ENCODE measurements around the gene NPEPPS. TPM values are rescaled to one million over a fixed set of nuclear protein-coding genes. Genes with fewer than 3 reads are reported as not detected.

NPEPPS gene
- polyA plus RNA-seq, 1 donor (not counting 4 experiments of a cell fraction or from before 2014, with no cell fraction given), result 122 TPM

GRCh38 chr17:47654991-47655390 lies 124.1 kb downstream of the NPEPPS start:
- Histone ChIP-seq H3K9ac (ENCODE audit: control insufficient read depth, extremely low read depth, insufficient read depth, low read length) (no peak overlapping the region), H3K27ac (ENCODE audit: control insufficient read depth, insufficient read depth, low read length) (no peak overlapping the region), H2AFZ (ENCODE audit: control insufficient read depth, low read length) (no peak overlapping the region), H3K9me3 (ENCODE audit: control insufficient read depth, low read depth, low read length) (no peaks in the 10 kb centered on the region), H3K9me1 (ENCODE audit: control insufficient read depth, extremely low read depth, insufficient read depth, low read length) (no peaks in the 10 kb centered on the region), H3K79me2 (ENCODE audit: control insufficient read depth, insufficient read depth, low read length) (peaks cover 85% of the 10 kb centered on the region), H3K4me3 (ENCODE audit: control insufficient read depth in 2 of 3, extremely low read depth in 1 of 3, insufficient read depth in 2 of 3, low read depth in 1 of 3, low read length in 3 of 3) (no peak overlapping the region), H3K4me1 (ENCODE audit: control insufficient read depth, extremely low read depth, insufficient read depth, low read length) (peaks cover 24% of the 10 kb centered on the region), H3K4me2 (ENCODE audit: control insufficient read depth, extremely low read depth, insufficient read depth, low read depth, low read length) (peak overlapping the region; percentile 13), H3K36me3 (ENCODE audit: control insufficient read depth in 2 of 2, extremely low read depth in 1 of 2, insufficient read depth in 2 of 2, low read length in 2 of 2) (peaks cover 41 to 62% of the 10 kb centered on the region in 2 experiments), H3K27me3 (ENCODE audit: control insufficient read depth, extremely low read depth, insufficient read depth, low read length) (no peaks in the 10 kb centered on the region), H4K20me1 (ENCODE audit: control insufficient read depth, extremely low read depth, insufficient read depth, low read length) (peaks cover 30% of the 10 kb centered on the region)
- no peak for DNase-seq (ENCODE audit: low read depth, low spot score)
- no peak for TF ChIP-seq EZH2 (IDR thresholded peaks at IDR 0.05; ENCODE audit: low read length)
- TF ChIP-seq, protein P1, sequence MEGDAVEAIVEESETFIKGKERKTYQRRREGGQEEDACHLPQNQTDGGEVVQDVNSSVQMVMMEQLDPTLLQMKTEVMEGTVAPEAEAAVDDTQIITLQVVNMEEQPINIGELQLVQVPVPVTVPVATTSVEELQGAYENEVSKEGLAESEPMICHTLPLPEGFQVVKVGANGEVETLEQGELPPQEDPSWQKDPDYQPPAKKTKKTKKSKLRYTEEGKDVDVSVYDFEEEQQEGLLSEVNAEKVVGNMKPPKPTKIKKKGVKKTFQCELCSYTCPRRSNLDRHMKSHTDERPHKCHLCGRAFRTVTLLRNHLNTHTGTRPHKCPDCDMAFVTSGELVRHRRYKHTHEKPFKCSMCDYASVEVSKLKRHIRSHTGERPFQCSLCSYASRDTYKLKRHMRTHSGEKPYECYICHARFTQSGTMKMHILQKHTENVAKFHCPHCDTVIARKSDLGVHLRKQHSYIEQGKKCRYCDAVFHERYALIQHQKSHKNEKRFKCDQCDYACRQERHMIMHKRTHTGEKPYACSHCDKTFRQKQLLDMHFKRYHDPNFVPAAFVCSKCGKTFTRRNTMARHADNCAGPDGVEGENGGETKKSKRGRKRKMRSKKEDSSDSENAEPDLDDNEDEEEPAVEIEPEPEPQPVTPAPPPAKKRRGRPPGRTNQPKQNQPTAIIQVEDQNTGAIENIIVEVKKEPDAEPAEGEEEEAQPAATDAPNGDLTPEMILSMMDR (optimal IDR thresholded peaks at IDR 0.05 in 1 of 3, IDR thresholded peaks at IDR 0.05 in 1 of 3, conservative IDR thresholded peaks at IDR 0.05 in 1 of 3; ENCODE audit: extremely low read depth in 1 of 3, insufficient read depth in 2 of 3, low read length in 3 of 3), result no peak
- no peak for FAIRE-seq
- dilution Hi-C loops (cut with MboI; ENCODE audit: extremely low pct_ligation_motif_present, low sequenced_read_pairs), result no loop called here

DNA sequence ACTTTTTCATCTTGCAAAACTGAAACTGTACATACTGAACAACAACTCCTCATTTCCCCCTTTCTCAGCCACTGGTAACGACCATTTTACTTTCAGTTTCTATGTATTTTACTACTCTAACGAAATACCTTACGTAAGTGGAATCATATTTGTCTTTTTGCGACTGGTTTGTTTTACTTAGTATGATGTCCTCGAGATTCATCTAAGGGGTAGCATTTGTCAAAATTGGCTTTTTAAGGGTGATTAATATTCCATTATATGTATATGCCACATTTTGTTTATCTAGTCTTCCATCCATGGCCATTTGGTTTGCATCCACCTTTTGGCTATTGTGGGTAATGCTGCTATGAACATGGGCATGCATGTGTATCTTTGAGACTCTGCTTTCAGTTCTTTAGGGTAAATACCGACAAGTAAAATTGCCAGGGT lies 129.2 kb downstream of the NPEPPS start:
- Histone ChIP-seq H3K4me3 (ENCODE audit: control insufficient read depth in 2 of 3, extremely low read depth in 1 of 3, insufficient read depth in 2 of 3, low read depth in 1 of 3, low read length in 3 of 3) (no peak overlapping the region), H4K20me1 (ENCODE audit: control insufficient read depth, extremely low read depth, insufficient read depth, low read length) (peaks cover 19% of the 10 kb centered on the region)

More for the DNA sequence above, 129.2 kb downstream of the NPEPPS start:
- Histone ChIP-seq H3K4me1 (ENCODE audit: control insufficient read depth, extremely low read depth, insufficient read depth, low read length) (no peaks in the 10 kb centered on the region), H3K9me3 (ENCODE audit: control insufficient read depth, low read depth, low read length) (no peaks in the 10 kb centered on the region), H3K36me3 (ENCODE audit: control insufficient read depth in 2 of 2, extremely low read depth in 1 of 2, insufficient read depth in 2 of 2, low read length in 2 of 2) (peaks cover 54 to 61% of the 10 kb centered on the region in 2 experiments), H3K27ac (ENCODE audit: control insufficient read depth, insufficient read depth, low read length) (no peak overlapping the region), H2AFZ (ENCODE audit: control insufficient read depth, low read length) (no peak overlapping the region), H3K9ac (ENCODE audit: control insufficient read depth, extremely low read depth, insufficient read depth, low read length) (no peak overlapping the region), H3K9me1 (ENCODE audit: control insufficient read depth, extremely low read depth, insufficient read depth, low read length) (no peaks in the 10 kb centered on the region), H3K4me2 (ENCODE audit: control insufficient read depth, extremely low read depth, insufficient read depth, low read depth, low read length) (no peak overlapping the region), H3K27me3 (ENCODE audit: control insufficient read depth, extremely low read depth, insufficient read depth, low read length) (no peaks in the 10 kb centered on the region), H3K79me2 (ENCODE audit: control insufficient read depth, insufficient read depth, low read length) (peaks cover 53% of the 10 kb centered on the region)
- FAIRE-seq, result no peak
- dilution Hi-C loops (cut with MboI; ENCODE audit: extremely low pct_ligation_motif_present, low sequenced_read_pairs), result no loop called here
- no peak for DNase-seq (ENCODE audit: low read depth, low spot score)
- TF ChIP-seq, protein P1 (optimal IDR thresholded peaks at IDR 0.05 in 1 of 3, IDR thresholded peaks at IDR 0.05 in 1 of 3, conservative IDR thresholded peaks at IDR 0.05 in 1 of 3; ENCODE audit: extremely low read depth in 1 of 3, insufficient read depth in 2 of 3, low read length in 3 of 3), result no peak
- no peak for TF ChIP-seq EZH2 (IDR thresholded peaks at IDR 0.05; ENCODE audit: low read length)

All from keratinocyte (primary cell).